SK-N-MC (cell line): ENCODE measurements around the gene STBD1.

Experiments used
- EZH2 ChIP-seq: fragments of 200-600 bp; sonication (generic); IDR thresholded peaks from one replicate; pipeline ENCODE4 v1.6.1; 2017; ENCODE audit warnings: antibody characterized with exemption
- POLR2AphosphoS5 ChIP-seq: IDR thresholded peaks from 2 replicates; pipeline ENCODE4 v1.6.1; 2012; ENCODE audit warnings: mild to moderate bottlenecking, low read depth, low read length, borderline replicate concordance

GRCh38 chr4:76296286-76296820 lies 10.2 kb upstream of the STBD1 start:
- no peak for TF ChIP-seq EZH2
- TF ChIP-seq POLR2AphosphoS5: no peak
